HL-60 (cell line): ENCODE measurements around the gene TLX1.

Experiments used
- DNase-seq, 2 experiments: peaks; one replicate each; pipeline ENCODE4 v3.0.0-alpha.2; 2010 to 2020; ENCODE audit warnings: low read depth in 1 of 2, low spot score in 1 of 2
- H3K27ac ChIP-seq: fragments of 250-450 bp; sonication (Bioruptor Pico); replicated peaks from 2 replicates; pipeline ENCODE4 v1.5.1; 2020; ENCODE audit warnings: mild to moderate bottlenecking, moderate library complexity
- H3K27me3 ChIP-seq: fragments of 250-450 bp; sonication (Bioruptor Pico); 2 replicates; pipeline ENCODE4 v1.5.1; 2021; ENCODE audit warnings: mild to moderate bottlenecking, moderate library complexity; ENCODE audit not compliant: insufficient read depth, poor library complexity, severe bottlenecking
- H3K4me3 ChIP-seq: replicated peaks from 2 replicates; pipeline ENCODE4 v1.5.1; 2011; ENCODE audit warnings: mild to moderate bottlenecking, control low read depth, low read length; ENCODE audit not compliant: insufficient read depth
- CTCF ChIP-seq: IDR thresholded peaks from one replicate; pipeline ENCODE4 v1.5.1; 2011; ENCODE audit warnings: low read length, control low read depth, inconsistent platforms; ENCODE audit not compliant: insufficient read depth
- GABPA ChIP-seq: IDR thresholded peaks from 2 replicates; pipeline ENCODE4 v1.6.1; 2012; ENCODE audit warnings: low read depth
- POLR2AphosphoS5 ChIP-seq: IDR thresholded peaks from 2 replicates; pipeline ENCODE4 v1.6.1; 2012; ENCODE audit warnings: low read depth
- REST ChIP-seq: IDR thresholded peaks from 2 replicates; pipeline ENCODE4 v1.6.1; 2012; ENCODE audit warnings: low read depth; ENCODE audit not compliant: insufficient replicate concordance
- SPI1 ChIP-seq: IDR thresholded peaks from 2 replicates; pipeline ENCODE4 v1.6.1; 2012; ENCODE audit warnings: low read depth, mild to moderate bottlenecking, borderline replicate concordance

TLX1 gene

GRCh38 chr10:101138788-101139420 is 7.8 kb downstream of the TLX1 start:
- peaks cover 96% of the 10 kb centered on the region for H3K27me3 ChIP-seq
- no peak for TF ChIP-seq SPI1
- no peak for TF ChIP-seq REST
- no peak for TF ChIP-seq CTCF
- TF ChIP-seq GABPA = no peak
- no peak for TF ChIP-seq POLR2AphosphoS5
- no peak overlapping the region for H3K27ac ChIP-seq
- H3K4me3 ChIP-seq = no peak overlapping the region
- DNase-seq = no peak

GRCh38 chr10:101139421-101139911 is 8.4 kb downstream of the TLX1 start:
- H3K27ac ChIP-seq = no peak overlapping the region
- H3K27me3 ChIP-seq = peaks cover 96% of the 10 kb centered on the region
- no peak overlapping the region for H3K4me3 ChIP-seq
- DNase-seq = no peak
- no peak for TF ChIP-seq CTCF
- no peak for TF ChIP-seq SPI1
- TF ChIP-seq POLR2AphosphoS5 = no peak
- TF ChIP-seq GABPA = no peak
- TF ChIP-seq REST = no peak

GRCh38 chr10:101140084-101140949 is 9.2 kb downstream of the TLX1 start:
- TF ChIP-seq POLR2AphosphoS5 = no peak
- no peak for TF ChIP-seq CTCF
- no peak for TF ChIP-seq REST
- no peak for TF ChIP-seq GABPA
- no peak for TF ChIP-seq SPI1
- Histone ChIP-seq H3K27me3 (peaks cover 95% of the 10 kb centered on the region), H3K27ac (no peak overlapping the region), H3K4me3 (no peak overlapping the region)
- DNase-seq = no peak
